Keratinocyte (primary cell): ENCODE measurements around the gene FBXW9. TPM values are rescaled to one million over a fixed set of nuclear protein-coding genes. Genes with fewer than 3 reads are reported as not detected.
"Not testable (repeated sequence)": the region's sequence is repeated elsewhere in the genome, so short reads cannot be mapped to it uniquely, and the experiment has no call there.

Experiments used
- DNase-seq: peaks from one replicate; pipeline ENCODE4 v3.0.0-alpha.2; 2011; ENCODE audit warnings: low read depth, missing footprints, low spot score
- FAIRE-seq: peaks from 2 replicates; lab custom pipeline; 2011; peaks lifted over from hg19 to GRCh38; lab: Jason Lieb, UNC
- H2AFZ ChIP-seq: 2 replicates; pipeline ENCODE4 v1.6.0; 2012; ENCODE audit warnings: low read length, control low read depth, inconsistent platforms; ENCODE audit not compliant: control insufficient read depth
- H3K27ac ChIP-seq: 2 replicates; pipeline ENCODE4 v1.5.1; 2011; ENCODE audit warnings: low read length; ENCODE audit not compliant: control insufficient read depth, insufficient read depth
- H3K27me3 ChIP-seq: 3 replicates; pipeline ENCODE4 v1.6.0; 2011; ENCODE audit warnings: low read length; ENCODE audit not compliant: control insufficient read depth, insufficient read depth; ENCODE audit errors: extremely low read depth
- H3K36me3 ChIP-seq, 2 experiments: 2 replicates in 1 of 2; 3 replicates in 1 of 2; pipeline ENCODE4 v1.5.1; 2011; ENCODE audit warnings: low read length in 2 of 2, mild to moderate bottlenecking in 1 of 2; ENCODE audit not compliant: control insufficient read depth in 2 of 2, insufficient read depth in 2 of 2; ENCODE audit errors: extremely low read depth in 1 of 2
- H3K4me1 ChIP-seq: 3 replicates; pipeline ENCODE4 v1.5.1; 2011; ENCODE audit warnings: low read length; ENCODE audit not compliant: control insufficient read depth, insufficient read depth; ENCODE audit errors: extremely low read depth
- H3K4me2 ChIP-seq: 3 replicates; pipeline ENCODE4 v1.6.0; 2011; ENCODE audit warnings: low read depth, low read length; ENCODE audit not compliant: control insufficient read depth, insufficient read depth; ENCODE audit errors: extremely low read depth
- H3K4me3 ChIP-seq, 3 experiments: fragments of 200-600 bp in 1 of 3; sonication (generic) in 1 of 3; 2 replicates in 2 of 3; 3 replicates in 1 of 3; pipeline ENCODE4 v1.5.1; 2011 to 2016; ENCODE audit warnings: low read length in 3 of 3, mild to moderate bottlenecking in 3 of 3, control low read depth in 2 of 3, inconsistent platforms in 1 of 3, low read depth in 1 of 3, mixed read lengths in 1 of 3, mixed run types in 1 of 3, moderate library complexity in 1 of 3; ENCODE audit not compliant: control insufficient read depth in 2 of 3, insufficient read depth in 2 of 3; ENCODE audit errors: extremely low read depth in 1 of 3
- H3K79me2 ChIP-seq: 2 replicates; pipeline ENCODE4 v1.6.0; 2012; ENCODE audit warnings: low read length; ENCODE audit not compliant: control insufficient read depth, insufficient read depth
- H3K9ac ChIP-seq: 3 replicates; pipeline ENCODE4 v1.6.0; 2011; ENCODE audit warnings: low read length; ENCODE audit not compliant: control insufficient read depth, insufficient read depth; ENCODE audit errors: extremely low read depth
- H3K9me1 ChIP-seq: 3 replicates; pipeline ENCODE4 v1.6.0; 2011; ENCODE audit warnings: low read length; ENCODE audit not compliant: control insufficient read depth, insufficient read depth; ENCODE audit errors: extremely low read depth
- H3K9me3 ChIP-seq: 2 replicates; pipeline ENCODE4 v1.5.1; 2012; ENCODE audit warnings: low read depth, low read length; ENCODE audit not compliant: control insufficient read depth
- H4K20me1 ChIP-seq: 3 replicates; pipeline ENCODE4 v1.6.0; 2011; ENCODE audit warnings: low read length; ENCODE audit not compliant: control insufficient read depth, insufficient read depth; ENCODE audit errors: extremely low read depth
- EZH2 ChIP-seq: IDR thresholded peaks from one replicate; pipeline ENCODE4 v1.6.1; 2012; ENCODE audit warnings: inconsistent platforms, mild to moderate bottlenecking, low read length, moderate library complexity
- dilution Hi-C: fragments of 300-500 bp; cut with MboI; formaldehyde crosslinking; loops from one replicate; pipeline ENCODE4 v1.7.0; 2020; ENCODE audit warnings: low sequenced_read_pairs; ENCODE audit not compliant: extremely low pct_ligation_motif_present
- polyA plus RNA-seq, 5 experiments: library from polyadenylated mRNA; depleted of rRNA in 3 of 5; stranded (reverse) in 3 of 5; stranded (forward) in 1 of 5; unstranded in 1 of 5; fragments of >200 nt; gene quantifications; 1 replicate in 1 of 5; 2 replicates in 3 of 5; 3 replicates in 1 of 5; pipeline versions ENCODE4 v1.2.1 to v1.2.3, GENCODE V29; 2011 to 2012; ENCODE audit warnings: missing spikeins in 2 of 5, low read depth in 1 of 5, low replicate concordance in 1 of 5
- TF ChIP-seq, protein P1 (sequence below), 3 experiments: IDR thresholded peaks in 1 of 3; conservative IDR thresholded peaks in 1 of 3; optimal IDR thresholded peaks in 1 of 3; 2 replicates in 2 of 3; 3 replicates in 1 of 3; pipeline versions ENCODE3 to v1.5.1; 2011; ENCODE audit warnings: low read length in 3 of 3, mild to moderate bottlenecking in 3 of 3, moderate library complexity in 2 of 3, control low read depth in 1 of 3, inconsistent platforms in 1 of 3; ENCODE audit not compliant: insufficient read depth in 2 of 3; ENCODE audit errors: extremely low read depth in 1 of 3

The FBXW9 gene
- polyA plus RNA-seq, 1 donor (not counting 4 experiments of a cell fraction or from before 2014, with no cell fraction given), result 5.6 TPM

DNA sequence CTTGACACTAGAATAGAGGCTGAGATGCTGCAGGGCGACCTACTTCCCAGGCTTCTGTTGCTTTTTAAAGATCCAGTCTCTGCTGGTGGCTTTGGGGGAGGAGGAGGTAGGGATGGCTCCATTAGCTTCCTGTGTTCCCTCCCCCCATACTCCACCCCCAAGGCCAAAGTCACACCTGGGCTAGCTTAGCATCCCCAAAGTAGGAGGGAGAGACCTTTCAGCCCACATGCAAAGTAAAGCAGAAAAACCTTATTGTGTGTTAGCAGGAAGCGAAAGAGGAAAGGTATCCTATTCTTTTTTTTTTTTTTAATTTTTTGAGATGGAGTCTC lies 30.5 kb upstream of the FBXW9 start:
- H3K27ac ChIP-seq, result no peak overlapping the region
- no peak overlapping the region for H2AFZ ChIP-seq
- peaks cover 11% of the 10 kb centered on the region for H3K4me1 ChIP-seq
- no peak overlapping the region for H3K9ac ChIP-seq
- H3K9me1 ChIP-seq, result no peaks in the 10 kb centered on the region
- dilution Hi-C loops, result no loop called here
- H3K36me3 ChIP-seq, result peaks cover 16 to 26% of the 10 kb centered on the region in 2 experiments
- peaks cover 40% of the 10 kb centered on the region for H3K79me2 ChIP-seq
- H3K4me3 ChIP-seq, result no peak overlapping the region
- no peak for DNase-seq
- no peak for FAIRE-seq
- no peaks in the 10 kb centered on the region for H3K9me3 ChIP-seq
- no peak for TF ChIP-seq EZH2
- TF ChIP-seq, protein P1, sequence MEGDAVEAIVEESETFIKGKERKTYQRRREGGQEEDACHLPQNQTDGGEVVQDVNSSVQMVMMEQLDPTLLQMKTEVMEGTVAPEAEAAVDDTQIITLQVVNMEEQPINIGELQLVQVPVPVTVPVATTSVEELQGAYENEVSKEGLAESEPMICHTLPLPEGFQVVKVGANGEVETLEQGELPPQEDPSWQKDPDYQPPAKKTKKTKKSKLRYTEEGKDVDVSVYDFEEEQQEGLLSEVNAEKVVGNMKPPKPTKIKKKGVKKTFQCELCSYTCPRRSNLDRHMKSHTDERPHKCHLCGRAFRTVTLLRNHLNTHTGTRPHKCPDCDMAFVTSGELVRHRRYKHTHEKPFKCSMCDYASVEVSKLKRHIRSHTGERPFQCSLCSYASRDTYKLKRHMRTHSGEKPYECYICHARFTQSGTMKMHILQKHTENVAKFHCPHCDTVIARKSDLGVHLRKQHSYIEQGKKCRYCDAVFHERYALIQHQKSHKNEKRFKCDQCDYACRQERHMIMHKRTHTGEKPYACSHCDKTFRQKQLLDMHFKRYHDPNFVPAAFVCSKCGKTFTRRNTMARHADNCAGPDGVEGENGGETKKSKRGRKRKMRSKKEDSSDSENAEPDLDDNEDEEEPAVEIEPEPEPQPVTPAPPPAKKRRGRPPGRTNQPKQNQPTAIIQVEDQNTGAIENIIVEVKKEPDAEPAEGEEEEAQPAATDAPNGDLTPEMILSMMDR (optimal IDR thresholded peaks at IDR 0.05 in 1 of 3, IDR thresholded peaks at IDR 0.05 in 1 of 3, conservative IDR thresholded peaks at IDR 0.05 in 1 of 3; ENCODE audit: extremely low read depth in 1 of 3, insufficient read depth in 2 of 3, low read length in 3 of 3), result no peak
- H4K20me1 ChIP-seq, result peaks cover 6% of the 10 kb centered on the region
- no peaks in the 10 kb centered on the region for H3K27me3 ChIP-seq
- no peak overlapping the region for H3K4me2 ChIP-seq

GRCh38 chr19:12725612-12726011 lies 29.2 kb upstream of the FBXW9 start:
- H2AFZ ChIP-seq, FAIRE-seq, dilution Hi-C loops: not testable (repeated sequence)

More at GRCh38 chr19:12725612-12726011, 29.2 kb upstream of the FBXW9 start:
- DNase-seq, H3K27ac ChIP-seq, H3K27me3 ChIP-seq, H4K20me1 ChIP-seq, H3K9me3 ChIP-seq, H3K9ac ChIP-seq, H3K4me3 ChIP-seq, H3K9me1 ChIP-seq, H3K4me2 ChIP-seq: not testable (repeated sequence)
- peaks cover 10 to 22% of the 10 kb centered on the region in 2 experiments for H3K36me3 ChIP-seq
- H3K4me1 ChIP-seq, result peaks cover 13% of the 10 kb centered on the region
- H3K79me2 ChIP-seq, result peaks cover 40% of the 10 kb centered on the region
